Occipital lobe (tissue), 2 donors: ENCODE data around the gene PARD6G. TPM values are rescaled to one million over a fixed set of nuclear protein-coding genes. Genes with fewer than 3 reads are reported as not detected.
A peak's percentile ranks its signal among the peaks of the same experiment; 100 is the strongest.

Source experiments
- DNase-seq: peaks from one replicate; lab custom pipeline; 2025; lab: John Stamatoyannopoulos, UW
- total RNA-seq: library from RNA; depleted of rRNA; stranded (reverse); fragments of >200 nt; gene quantifications from one replicate; pipeline ENCODE4 v1.2.3, GENCODE V29; 2014

PARD6G gene
- total RNA-seq, 1 donor from 2014 or later = 9.5 TPM

DNA sequence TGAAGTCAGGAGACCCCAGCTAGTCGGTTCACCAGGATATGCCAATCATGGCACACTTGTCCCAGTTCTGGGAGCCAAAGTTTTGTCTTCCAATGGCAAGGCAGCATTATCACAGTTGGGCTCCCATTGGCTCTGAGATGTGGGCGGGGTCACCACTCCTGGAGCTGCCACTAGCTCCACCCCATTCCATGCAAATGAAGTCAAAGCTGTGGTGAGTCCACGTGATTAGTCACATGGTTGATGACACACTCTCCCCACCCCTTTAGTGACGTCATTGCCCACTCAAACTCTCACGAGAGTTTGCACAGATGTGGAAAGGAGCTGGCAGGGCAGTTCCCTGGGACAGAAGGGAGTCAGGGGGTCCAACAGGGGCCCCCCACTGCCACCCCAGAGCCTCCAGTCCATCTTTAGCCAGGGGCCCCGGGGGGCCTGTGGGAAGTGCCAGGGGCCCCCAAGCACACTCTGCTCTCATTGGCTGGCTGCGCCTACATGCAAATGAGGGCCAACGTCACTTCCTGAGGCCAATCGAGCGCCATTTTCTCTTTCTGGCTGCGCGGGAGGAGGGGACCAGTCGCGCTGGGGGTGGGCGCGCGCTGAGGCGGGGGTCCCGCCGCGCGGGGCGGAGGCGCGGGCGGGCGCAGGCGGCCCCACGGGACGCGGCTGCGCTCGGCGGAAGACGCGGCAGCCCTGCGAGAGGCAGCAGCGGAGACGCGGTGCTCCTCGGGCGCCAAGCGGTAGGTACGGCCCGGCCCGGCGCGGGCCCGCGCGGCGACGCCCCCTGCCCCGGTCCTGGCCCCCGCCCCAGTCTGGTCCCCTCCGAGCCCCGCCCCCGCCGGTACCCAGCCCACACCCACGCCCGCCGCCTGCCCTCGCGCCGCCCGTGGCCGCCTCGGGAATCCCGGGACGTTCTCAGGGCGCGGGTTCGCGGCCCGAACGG is 138.3 kb downstream of the PARD6G start, which contains the start of gene ADNP2:
Gene ADNP2 (plus strand): TSS at position 524 of the 937 bp plus-strand sequence. CDS start 8,281 bp downstream, outside the sequence.
- DNase-seq = peak; percentile 81

DNA sequence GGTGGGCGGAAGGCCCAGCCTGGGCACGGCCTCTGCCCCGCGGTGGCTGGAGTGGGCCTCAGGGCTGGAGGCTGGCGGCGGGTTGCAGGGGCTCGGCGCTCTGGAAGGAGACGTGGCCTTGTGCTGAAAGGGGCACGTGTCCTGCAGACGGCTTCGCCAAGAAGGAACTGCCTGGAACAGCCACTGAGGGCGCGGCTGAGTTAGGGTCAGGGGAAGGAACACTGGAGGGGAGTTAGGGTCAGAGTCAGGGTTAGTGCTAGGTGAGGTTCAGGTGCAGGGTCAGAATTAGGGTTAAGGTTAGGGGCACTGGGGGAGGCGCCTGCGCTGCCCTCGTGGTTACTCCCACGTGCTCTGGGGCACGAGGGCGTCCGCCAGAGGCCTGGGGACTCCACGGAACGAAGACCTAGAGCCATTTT is 139.2 kb downstream of the PARD6G start:
- DNase-seq = no peak

DNA sequence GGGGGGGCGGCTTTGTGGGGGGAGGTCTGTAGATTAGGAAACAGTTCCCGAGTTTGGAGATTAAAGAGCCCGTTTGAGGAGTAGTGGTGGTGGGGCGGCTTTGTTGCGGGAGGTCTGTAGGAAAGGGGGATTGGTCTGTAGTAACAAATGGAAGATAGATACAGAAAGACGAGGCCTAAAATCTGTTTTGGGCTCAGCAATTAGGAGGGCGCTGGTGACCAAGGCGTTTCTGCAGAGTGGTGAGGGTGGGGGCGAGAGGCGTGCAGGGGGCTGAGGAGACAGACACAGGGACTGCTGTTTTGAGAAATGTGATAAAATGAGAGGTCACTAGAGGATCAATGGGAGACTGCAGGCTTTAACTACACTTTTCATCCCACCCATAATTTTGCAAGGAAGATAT is 139.9 kb downstream of the PARD6G start:
- DNase-seq = no peak

Other genes with a start within 250 kb of the PARD6G start
- 58.6 TPM for gene RBFA, start 213.1 kb downstream of the PARD6G start, total RNA-seq
- gene ADNP2, start 138.3 kb downstream of the PARD6G start, total RNA-seq = 26.0 TPM